ENCODE data around the gene RAD54L.
"Not testable (repeated sequence)": the region's sequence is repeated elsewhere in the genome, so short reads cannot be mapped to it uniquely, and the experiment has no call there.

The RAD54L gene

DNA sequence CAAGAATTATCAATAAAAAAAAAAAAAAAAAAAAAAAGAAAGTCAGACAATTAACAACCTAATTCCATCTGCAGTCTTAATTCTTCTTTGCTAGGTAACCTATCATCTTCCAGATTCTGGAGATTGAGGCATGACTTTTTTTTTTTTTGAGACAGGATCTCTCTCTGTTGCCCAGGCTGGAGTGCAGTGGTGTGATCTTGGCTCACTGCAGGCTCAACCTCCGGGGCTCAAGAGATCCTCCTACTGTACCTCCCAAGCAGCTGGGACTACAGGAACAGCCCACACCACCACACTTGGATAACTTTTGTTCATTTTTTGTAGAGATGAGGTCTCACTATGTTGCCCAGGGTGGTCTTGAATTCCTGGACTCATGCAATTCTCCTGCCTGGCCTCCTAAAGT lies 4.6 kb upstream of the RAD54L start:
- no peak for DNase-seq

DNA sequence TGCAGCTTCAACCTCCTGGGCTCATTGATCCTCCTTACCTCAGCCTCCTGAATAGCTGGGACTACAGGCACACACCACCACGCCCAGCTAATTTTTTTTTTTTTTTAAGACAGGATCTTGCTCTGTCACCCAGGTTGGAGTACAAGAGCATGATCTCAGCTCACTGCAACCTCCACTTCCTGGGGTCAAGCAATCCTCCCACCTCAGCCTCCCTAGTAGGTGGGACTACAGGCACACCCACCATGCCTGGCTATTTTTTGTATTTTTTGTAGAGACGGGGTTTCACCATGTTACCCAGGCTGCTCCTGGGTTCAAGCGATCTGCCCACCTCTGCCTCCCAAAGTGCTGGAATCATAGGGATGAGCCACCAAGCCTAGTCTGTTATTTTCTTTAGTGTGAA lies 3.7 kb upstream of the RAD54L start:
- not testable (repeated sequence) for DNase-seq

DNA sequence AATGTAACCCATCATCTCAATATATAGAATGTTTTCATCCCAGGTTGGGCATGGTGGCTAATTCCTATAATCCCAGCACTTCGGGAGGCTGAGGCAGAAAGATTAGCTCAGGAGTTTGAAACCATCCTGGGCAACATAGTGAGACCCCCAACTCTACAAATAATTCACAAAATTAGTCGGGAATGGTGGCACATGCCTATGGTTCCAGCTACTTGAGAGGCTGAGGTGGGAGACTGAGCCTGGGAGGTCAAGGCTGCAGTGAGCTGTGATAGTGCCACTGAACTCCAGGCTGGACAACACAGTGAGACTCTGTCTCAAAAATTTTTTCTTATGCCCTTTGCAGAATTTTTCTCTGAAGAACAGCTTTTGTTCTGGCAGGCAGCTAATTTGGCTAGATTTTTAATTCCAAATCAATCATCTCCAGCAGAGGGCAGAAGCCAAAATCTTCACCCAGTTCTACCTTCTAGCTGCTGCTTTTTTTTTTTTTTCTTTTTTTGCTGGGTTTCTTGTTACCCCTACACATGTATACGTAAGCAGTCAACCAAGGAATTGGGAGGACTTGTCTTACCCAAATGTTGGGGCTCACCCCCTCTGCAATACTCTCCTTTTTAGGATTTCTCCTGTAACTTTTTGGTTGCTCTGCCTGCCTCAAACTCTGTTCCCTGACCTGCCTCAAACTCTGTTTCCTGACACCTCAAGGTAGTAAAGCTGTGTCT lies 2.7 kb upstream of the RAD54L start:
- no peak for DNase-seq

GRCh38 chr1:46246136-46246535 lies 1.4 kb upstream of the RAD54L start:
- DNase-seq, result not testable (repeated sequence)

DNA sequence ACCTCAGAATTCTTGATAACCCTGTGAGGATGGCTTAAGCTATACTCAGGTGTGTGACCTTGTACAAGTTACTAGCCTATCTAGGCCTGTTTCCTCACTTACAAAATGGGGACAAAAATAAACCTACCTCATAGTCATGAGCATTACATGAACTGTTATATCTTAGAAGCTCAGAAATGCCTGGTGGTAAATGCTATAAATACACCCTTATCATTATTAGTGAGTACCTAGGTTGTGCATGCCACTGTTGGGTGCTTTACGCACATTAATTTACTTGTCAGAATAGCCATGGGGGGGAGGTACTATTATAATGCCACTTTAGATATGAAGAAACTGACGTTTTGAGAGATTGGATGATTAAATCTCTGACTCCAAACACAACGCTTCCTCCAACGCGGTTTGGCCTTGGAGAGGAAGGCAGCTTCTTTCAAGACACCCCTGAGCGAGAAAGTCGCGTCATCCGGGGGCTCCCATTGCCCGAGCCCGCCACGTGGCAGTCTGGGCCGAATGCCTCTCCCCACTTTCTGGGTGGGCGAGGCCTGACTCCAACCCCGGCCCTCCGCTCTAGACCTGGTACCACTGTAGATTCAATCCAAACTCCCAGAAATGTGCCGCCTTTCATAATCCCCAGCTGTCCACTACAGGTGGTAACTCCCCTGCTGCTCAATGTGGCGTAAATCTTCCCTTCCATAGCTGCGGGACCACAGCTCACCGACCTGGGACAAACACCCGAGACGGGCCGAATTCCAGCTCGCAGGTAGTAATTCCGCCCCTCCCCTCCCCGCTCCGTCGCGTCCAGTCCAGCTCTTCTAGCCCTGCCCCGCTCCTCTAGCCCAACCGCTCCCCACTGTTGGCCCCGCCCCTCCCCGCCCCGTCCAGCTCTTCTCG lies 771 bp upstream of the RAD54L start:
- peak; percentile 84 for DNase-seq

DNA sequence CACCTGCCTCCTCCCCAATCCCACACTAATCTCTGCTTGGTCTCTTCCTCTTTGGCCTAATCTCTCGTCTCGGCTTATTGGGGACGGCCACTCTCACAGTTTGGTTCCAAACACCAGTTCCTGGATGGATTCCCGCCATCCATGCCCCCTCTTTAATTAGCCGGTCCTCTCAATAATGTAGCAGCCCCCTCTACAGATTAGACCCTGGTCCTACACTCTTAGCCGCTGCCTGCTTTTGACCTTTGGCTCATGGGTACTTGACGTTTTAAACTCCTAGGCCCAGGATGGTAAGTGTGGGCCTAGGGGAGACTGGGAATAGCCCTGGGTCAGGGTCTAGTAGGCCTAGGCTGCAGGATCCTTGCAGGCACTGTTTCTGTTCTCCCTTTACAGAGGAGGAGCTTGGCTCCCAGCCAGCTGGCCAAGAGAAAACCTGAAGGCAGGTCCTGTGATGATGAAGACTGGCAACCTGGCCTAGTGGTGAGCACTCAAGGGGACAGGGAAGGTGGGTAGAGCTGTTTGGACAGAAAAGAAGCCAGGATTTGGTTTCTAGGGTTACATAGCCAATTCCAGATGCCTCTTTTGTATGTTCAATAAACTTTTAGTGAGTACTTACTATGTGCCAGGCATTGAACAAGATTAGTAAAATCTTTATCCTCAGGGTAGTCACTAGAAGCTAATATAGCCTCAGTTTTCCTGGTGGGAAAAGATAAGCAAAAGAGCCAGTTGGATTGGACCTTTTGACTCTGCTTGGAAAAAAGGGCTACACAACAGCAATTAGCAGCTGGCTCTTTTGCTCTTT lies 758 bp downstream of the RAD54L start:
- DNase-seq, result peak; percentile 42

DNA sequence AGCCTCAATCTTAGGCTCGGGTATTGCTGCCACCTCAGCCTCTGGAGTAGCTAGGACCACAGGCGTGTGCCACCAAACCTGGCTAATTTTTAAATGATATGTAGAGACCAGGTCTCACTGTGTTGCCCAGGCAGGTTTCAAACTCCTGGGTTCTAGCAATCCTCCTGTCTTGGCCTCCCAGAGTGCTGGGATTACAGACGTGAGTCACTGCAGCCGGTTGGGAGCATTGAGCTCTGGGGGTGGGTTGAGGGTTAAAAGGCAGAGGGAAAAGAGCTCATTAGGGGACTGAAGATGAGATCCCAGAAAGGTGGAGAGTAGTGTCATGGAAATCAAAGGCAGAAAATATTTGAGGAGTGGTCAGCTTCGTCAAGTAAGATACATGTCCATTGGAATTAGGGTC lies 7.1 kb downstream of the RAD54L start:
- no peak for DNase-seq

GRCh38 chr1:46256523-46256922 lies 9.0 kb downstream of the RAD54L start:
- no peak for DNase-seq

DNA sequence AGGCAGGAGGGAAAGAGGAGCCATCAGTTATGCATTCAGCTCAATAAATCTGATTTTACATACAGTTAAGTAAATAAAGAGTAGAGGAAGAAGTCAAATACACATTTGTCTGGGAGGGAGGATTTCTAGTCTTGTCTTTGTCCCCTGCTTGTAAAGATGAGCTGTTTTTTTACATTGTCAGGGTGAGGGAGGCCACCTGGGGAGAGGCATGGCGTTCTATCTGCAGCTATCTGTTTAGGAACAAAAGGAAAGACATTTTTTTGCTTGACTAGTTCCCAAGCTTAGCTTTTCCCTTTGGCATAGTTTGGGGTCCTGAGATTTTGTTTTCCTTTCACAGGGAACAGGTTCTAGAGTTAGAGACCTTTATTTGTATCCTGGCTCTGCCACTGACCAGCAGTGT lies 14.9 kb downstream of the RAD54L start:
- DNase-seq, result no peak

GRCh38 chr1:46263146-46263545 lies 15.6 kb downstream of the RAD54L start:
- no peak for DNase-seq

DNA sequence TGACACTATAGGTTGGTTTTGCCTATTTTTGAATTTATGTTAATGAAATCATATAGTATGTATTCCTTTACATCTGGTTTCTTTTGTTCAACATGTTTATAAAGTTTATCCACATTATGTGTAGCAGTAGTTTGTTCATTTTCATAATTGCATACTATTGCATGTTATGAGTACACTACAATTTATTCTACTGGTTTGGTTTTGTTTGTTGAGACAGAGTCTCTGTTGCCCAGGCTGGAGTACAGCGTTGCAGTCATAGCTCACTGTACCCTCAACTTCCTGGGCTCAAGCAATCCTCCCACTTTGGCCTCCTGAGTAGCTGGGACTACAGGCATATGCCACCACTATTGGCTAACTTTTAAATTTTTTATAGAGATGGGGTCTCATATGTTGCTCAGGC lies 21.0 kb downstream of the RAD54L start:
- no peak for DNase-seq

- DNase-seq, result no peak
Observed at GRCh38 chr1:46274225-46275029, 26.9 kb downstream of the RAD54L start.

- DNase-seq, result no peak
Observed at GRCh38 chr1:46275030-46275337, 27.4 kb downstream of the RAD54L start.

GRCh38 chr1:46277658-46278373 lies 30.3 kb downstream of the RAD54L start:
- no peak for DNase-seq

GRCh38 chr1:46278807-46279206 lies 31.2 kb downstream of the RAD54L start:
- DNase-seq, result no peak

GRCh38 chr1:46280092-46280491 lies 32.5 kb downstream of the RAD54L start:
- DNase-seq, result no peak

GRCh38 chr1:46281021-46281420 lies 33.5 kb downstream of the RAD54L start:
- DNase-seq, result no peak

GRCh38 chr1:46284058-46284457 lies 36.5 kb downstream of the RAD54L start:
- no peak for DNase-seq

DNA sequence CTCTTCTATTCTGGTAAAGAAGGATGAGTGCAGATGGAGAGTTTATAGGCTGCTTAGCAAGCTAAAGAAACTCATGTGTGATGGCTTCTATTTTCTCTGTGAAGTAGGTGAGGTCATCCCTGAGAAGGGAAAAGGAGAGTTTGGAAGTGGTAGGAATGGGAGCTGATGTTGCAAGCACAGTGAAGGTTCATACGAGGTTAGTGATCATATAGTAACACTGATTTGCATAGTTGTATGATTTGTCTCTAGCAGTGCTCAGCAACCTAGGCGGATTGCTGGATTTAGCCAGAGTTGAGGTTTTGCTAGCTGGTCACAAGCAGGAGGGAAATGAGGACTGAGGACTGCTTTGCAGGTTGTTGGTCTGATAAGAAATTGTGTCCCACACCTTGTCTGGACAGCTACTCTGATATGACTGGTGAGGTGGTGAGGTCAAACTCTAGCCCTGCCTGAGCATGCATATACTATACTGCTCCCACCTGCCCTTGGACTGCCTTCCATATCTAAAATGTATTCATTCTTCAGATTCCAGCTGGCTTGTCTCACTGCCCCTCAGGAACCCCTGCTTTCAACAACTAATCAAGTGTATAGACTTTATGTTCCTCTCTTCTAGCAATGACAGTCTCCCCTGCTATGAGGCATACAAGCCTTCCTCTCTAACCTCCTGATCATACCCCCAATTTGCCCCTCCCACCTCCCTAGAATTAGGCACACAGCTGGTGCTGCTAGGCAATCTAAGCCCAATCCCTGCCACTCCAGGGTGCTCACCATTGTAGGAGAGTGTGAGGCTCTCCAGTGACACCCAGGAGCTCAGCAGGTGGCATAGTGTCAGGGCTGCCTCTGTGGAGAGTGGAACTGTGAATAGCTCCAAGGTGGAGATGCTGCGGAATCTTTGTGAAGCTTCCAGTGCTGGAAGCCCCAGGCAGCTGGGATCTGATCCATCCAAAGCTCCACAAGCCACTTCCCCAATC lies 37.3 kb downstream of the RAD54L start:
- no peak for DNase-seq

DNA sequence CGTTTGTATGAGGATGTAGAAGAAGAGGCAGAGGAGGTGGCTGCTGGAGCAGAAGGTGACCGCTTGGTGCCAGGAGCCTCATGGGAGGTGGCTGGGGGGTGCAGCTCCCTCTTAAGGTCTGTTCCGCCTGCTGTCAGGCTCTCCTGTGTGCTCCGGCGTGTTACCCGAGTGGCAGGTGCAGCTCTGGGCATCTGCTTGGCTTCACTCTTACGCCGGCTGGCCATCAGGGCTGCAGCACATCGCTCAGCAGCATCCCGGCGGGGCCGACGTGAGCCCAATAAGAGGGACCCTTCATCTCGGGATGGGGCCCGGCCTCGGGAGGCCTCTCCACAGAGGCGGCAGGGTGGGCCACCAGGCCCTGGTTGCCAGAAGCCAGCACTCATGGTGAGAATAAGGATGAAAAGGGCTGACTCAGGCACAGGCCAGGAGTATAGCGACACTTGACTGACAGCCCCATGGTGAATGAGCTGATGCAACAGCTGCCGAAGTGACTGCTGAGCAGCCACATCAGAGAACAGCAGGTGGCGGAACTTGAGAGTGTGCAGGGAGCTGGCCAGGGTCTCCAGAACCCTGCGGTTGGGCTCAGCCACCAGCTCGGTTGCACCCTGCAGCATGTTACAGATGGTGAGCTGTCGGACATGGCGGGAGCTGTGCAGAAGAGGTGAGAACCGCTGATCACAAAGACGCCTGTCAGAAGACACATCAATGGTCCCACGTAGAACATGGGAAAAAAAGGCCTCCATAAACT lies 38.3 kb downstream of the RAD54L start:
- peak; percentile 63 for DNase-seq

Measured in left hindlimb (tissue), 1 donor.